Activated CD4-positive, CD25-positive, alpha-beta regulatory T cell (primary cell): ENCODE data around the gene SLC7A1.

ENCODE experiments used
- DNase-seq, 4 experiments: peaks; one replicate each; lab custom pipeline; 2025; lab: John Stamatoyannopoulos, UW

The SLC7A1 gene

DNA sequence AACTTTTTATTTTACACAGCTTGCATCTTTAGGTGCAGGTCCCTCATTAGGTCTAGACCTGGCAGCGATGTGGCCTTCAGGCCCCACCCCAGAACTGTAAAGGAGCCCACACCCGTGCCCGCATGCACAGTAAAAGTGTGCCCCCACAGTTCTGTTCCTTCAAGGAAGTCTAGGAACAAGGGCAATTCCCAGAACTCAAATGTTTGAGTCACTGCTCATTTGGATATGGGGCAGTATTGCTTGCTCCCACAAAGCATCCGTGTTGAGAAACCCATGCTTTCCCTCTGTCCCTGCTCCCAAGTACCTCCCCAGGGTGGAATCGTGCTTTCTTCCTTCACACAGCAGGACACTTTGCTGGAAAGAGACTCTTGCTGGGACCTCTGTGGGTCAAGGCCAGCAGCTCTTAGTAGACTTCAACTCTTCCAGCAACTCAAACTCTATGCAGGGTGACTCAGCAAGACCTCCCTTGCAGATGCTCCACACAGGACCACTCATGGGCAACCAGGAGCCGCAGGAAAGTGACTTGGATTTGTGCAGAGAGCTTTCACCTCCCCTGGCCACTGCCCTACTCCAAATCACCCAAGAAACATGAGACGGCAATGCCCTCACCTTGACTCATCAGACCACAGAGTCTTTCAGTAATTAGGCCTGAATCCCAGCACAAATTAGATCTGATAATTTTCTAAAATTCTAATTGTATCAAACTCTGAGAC is 12.3 kb downstream of the SLC7A1 start:
- no peak for DNase-seq

DNA sequence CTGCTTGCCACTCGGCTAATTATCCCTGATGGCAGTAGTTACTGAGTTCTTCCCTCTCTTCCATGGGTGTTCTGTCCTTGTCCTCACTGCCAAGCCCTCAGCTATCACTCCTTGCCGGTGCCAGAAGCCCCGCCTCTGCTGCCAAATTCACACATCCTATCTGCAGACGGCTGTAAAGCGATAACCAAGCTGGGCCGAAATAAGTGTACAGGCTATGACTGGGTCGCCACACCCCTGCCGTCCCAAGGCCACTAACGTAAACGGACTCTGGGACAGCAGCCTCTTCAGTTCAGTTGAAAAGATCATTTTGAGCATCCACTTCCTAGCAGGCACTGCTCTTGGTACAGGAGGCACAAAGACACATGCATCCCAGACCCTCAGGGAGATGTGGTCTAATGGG is 13.3 kb downstream of the SLC7A1 start:
- no peak for DNase-seq

DNA sequence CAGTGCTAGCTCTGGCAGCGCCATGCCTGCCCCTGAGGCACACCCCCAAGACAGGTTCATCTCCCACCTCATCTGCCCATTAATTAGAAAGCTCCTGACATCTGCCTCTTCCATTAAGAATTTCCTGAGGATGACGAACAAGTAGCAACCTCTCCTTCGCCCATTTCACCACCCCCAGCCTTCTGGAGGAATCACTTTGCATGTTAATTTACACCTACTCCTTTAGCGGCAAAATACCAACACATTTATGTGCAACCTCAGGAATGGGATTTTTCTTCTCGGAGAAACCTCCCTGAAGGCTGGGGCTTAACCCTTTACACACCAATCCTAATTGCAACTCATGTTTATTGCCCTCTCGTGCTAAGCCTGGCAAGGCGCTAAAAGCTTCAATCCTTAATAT is 13.8 kb downstream of the SLC7A1 start:
- no peak for DNase-seq

DNA sequence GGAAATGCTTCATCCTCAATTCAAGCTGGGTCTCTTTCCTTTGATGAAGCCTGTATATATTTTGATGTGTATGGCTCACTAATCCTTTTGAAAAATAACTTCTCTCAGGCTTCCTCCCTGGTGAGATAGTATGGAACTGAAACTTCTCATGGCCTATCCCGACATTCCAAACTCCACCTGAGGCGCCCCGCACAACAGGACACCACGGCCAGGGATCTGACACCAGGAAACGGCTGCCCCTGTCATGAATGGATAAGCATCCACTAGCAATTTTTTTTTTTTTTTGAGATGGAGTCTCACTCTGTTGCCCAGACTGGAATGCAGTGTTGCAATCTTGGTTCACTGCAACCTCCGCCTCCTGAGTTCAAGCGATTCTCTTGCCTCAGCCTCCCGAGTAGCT is 16.4 kb downstream of the SLC7A1 start:
- DNase-seq, result no peak

DNA sequence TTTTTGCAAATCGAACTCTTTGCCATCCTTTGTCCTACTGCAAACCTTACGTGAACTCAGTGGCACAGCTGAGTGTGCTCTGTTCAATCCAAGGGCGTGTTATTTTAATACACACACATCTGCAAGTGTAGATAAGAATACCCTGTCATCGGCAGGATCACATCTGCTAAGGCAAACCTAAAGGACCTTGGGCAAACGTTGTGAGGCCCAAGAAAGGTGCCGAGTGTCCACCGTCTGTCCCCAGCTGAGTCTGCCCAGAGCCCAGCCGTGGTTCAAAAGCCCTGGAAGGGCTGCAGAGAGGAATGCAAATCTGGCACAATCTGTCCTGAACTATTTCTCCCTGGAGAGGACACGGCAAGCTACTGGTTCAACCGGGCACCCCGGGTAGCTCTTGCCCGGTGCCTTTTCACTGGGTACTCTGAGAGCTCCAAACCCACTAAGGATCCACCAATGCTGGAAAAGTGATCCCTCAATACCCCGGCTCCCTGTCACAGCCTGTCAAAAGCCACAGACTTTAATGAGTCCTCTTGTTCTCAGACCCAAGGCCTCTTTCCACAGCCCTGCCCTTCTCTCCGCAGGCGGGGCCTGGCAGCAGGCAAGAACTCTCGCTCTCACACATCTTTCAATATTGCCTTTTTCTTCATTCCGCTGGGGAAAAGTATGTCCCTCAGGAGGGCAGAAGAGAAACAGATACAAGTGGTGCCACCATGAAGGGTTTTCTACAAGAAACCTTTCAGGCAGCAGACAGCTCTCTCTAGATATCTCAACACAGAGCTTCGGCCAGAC is 17.0 kb downstream of the SLC7A1 start:
- DNase-seq, result no peak

DNA sequence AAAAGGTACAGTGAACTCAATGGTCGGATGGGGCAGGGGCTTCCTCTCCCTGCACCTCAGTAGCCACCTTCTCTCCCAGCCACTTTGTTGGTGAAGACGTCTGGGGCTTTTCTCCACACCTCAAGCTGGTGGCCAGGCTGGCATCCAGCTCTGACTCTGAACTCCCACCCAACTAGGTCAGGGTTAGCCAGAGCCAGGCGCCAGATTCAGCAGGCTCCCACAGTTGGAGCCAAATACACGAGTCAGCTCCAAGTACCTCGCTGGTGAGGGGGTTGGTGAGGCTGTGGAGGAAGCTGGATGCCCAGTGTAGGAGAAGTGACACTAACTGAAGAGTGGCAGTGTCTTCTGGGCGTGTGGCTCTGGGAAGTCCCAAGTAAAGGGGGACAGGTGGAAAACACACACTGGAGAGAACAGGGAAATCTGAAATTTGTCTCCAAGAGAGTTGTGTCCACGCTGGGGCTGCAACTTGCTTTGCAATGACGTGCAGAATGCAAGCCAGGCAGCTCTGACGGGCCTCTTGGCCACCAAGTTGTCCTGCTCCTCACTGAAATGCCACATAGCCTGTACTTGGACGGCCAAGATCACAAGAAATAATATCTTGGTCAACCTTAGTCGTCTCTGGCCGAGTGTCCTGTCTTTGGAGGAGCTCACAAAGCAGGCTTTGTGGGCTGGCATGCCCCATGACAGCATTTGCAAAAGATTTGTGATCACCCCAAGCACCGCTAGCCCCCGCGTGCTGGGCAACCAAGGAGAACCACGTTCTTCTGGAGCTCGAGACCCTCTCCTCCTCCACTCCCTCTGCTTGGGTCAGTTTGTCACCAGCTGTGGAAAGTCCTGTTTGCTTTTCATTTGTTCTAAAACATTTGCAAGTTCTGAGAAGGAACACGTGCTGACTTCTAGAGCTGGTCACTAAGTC is 18.1 kb downstream of the SLC7A1 start:
- DNase-seq, result no peak

DNA sequence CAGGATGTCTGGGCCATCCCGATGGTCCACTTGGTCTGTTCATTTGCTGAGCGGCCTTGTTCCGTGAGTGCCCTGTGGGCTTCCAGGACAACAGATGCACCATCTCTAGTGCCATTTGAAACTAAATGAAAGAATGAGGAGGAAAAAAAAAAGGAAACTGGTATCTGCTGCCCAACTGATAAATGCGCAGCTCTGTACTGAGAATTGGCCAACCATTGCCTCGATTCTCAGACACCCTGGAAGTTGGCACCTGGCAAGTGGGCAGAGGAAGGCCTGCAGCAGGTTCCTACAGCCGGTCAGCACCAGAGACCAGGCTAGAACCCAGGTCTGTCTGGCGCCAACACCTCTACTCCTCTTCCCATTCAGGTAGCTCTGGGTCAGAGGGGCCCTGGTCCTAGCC is 18.9 kb downstream of the SLC7A1 start:
- DNase-seq, result no peak

DNA sequence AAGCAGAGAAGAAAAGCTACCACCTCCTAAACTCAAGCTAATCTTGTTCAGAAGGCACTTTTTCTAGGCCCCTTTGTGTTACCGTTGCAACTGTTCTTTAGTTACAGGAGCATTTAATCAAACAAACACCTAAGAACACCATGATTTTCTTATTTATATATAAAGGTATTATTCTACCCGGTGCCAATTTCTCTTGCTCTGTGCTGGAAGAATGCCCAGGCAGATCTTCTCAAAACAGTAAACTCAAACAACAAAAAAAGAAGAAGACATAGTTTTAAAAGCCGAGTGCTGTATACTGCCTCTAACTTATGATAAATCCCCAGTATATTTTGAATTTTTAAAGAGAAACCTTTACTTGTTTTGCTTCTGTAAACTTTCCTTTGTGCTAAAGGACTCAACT is 20.4 kb downstream of the SLC7A1 start:
- no peak for DNase-seq

DNA sequence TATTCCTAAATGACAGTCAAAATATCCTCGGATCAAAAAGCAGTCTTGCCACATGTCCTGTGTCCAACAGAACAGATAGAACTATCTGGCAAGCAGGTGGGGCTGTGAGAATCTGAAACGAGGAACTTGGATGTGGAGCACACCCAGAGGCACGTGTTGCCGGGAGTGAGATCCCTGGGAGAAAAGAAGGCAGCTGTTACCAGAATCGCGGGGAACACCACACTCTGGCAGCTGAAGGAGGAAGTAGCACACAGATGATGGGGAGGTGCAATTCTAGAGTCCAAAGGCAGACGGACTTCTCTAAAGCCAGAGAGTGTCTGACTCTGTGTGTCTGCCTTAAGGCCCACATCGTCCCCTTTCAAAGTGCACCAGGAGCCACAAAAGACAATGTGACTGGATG is 22.3 kb downstream of the SLC7A1 start:
- no peak for DNase-seq

DNA sequence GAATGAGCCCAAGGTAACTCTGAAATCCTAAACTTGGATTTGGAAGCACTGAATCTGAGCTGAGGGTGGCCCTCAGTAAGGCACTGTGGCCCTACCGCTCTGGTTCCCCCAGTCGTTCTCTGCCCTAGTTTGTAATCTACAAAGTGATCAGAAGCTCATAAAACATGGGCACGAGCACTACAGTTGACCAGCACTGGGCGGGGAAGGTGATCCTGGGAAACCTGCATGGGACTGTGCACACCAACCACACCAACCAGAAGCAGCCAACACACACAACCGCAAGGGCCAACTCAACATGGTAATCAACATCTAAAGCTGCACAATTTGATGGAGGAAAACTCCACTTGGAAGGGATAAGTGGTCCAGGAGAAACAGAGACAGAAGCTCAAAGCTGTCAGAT is 22.9 kb downstream of the SLC7A1 start:
- DNase-seq, result no peak

DNA sequence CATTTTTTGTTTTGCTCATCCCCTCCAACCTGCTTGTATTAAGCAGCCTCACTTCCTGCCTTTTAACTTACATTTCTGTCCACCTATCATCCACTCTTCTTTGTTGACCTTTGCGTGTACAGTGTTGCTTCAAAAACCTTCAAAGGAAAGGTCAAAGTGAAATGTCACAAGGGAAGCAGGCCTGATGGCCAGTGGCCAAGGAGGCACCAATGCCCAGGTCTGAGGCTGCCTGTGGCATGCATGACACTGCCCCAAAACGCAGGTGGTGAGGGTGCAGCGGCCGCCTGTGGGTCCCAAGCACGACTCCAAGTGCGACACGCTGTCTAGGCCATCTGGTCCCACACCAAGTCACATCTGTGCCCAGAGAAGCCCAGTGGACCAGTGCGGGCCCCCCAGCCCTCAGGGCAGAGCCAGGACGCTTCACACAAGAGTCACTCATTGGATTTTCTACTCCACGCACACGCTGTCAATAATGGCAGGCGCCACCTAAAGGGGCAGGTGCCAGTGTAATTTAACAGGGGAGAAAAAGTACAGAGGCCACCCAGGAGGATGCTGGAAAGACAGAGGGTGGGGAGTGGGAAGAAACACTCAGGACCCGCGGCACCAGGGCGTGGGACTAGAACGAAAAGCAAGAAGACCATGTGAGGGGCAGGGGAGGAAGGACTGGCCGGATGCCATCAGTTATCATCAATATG is 23.5 kb downstream of the SLC7A1 start:
- DNase-seq, result no peak

DNA sequence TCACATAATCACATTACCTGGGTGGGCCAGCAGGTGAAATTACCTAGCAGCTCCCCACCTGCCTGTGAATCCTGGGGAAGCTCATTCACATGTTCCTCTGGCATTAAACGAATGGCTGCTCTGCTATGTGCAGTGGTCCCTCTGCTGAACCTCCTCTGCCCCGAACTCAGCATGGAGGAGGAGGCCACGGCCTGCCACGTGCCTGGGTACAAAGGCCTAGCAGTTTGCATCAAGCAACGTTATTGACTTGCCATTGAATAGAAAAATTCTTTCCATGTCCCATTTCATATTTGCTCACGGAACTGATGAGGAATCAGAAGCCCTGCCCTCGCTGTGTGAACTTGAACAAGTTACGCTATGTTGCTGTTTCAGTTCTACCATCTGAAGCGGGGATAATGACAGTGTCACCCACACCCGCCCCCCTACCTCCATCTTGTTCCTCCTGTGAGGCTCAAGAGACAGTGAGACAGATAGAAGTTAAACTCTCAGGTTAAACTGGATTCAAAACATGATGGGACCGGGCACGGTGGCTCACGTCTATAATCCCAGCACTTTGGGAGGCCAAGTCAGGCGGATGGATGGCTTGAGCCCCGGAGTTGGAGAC is 25.3 kb downstream of the SLC7A1 start:
- DNase-seq, result no peak

DNA sequence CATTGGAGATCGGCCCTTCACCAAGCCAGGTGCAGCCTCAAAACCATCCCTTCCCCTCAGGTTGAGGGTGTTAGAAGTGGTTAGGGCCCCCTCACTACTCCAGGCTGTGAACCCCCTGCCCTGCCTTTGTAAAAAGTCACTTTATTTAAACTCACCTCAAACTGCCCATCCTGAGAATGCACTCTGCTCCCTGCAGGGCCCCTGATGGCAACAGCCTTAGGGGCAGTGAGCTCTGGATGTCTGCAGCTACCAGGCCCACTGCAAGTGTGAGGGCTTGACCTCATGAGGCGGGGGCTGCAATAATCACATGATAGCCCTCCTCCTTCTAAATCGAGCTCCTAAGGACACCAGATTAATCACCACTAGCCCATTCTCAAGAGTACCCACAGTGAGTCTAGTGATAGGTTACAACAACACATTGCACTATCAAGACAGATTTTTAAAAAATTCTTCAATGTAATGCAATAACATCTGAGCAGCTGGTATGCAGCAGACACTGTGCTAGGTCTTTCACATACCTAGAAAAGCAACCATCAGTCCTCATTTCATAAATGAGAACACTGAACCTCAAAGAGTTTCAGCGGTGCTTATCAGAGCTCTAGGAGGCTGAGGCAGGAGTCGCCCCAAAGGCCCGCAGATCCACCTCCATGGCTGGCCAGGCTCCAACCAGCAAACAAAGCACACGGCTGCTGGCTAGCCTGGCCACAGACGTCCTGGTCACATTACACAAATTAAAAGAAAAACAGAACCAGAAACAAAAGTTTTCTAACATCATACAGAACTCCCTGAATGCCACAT is 26.0 kb downstream of the SLC7A1 start:
- no peak for DNase-seq

DNA sequence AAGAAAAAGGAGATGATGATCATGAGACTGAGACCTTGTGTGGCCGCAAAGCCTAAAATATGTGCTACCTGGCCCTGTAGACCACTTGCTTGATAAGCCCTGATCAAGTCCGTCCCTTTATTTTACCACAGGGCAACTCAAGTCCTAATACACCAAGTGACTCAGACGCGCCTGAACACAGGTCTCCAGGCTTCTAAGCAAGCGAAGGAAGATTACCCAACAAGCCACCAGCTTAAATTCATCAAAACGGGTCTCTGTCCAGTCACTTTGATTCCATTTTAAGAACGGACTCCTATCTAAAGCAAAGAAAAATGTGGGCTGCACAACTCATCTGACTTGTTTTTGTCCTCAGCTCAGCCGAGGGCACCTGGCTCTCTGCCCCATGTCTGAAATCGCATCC is 26.8 kb downstream of the SLC7A1 start:
- DNase-seq, result no peak

DNA sequence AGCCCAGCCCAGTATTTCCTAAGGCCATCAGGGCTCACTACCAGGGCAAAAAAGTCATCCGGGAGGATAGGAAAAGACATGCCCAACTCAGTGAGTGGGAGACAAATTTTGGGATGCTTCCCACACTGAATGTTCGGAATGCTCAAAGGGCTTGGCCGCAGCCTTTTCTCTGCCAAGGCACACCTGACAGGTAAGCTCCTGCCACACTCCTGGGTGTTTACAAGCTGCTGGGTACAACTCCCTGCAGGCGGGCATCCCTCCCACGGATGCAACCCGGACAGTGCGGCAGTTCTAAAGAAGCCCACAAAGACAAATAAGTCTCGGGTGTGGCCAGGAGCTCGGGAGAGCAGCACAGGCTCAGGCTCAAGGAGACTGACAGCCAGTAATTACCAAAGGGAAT is 28.1 kb downstream of the SLC7A1 start:
- DNase-seq, result no peak

DNA sequence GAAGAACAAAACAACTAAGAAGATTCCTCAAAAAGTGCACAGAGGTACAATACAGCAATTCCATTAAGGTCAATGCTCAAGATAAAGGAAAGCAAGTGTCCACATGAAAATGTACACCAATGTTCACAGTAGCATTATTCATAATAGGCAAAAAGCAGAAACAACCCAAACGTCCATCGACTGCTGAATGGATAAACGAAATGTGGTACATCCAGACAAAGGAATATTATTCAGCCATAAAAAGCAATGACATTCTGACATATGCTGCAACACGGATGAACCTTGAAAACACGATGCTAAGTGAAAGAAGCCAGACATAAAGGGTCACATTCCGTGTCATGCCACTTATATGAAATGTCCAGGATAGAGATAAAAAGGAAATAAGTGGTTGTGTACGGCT is 29.3 kb downstream of the SLC7A1 start:
- no peak for DNase-seq

DNA sequence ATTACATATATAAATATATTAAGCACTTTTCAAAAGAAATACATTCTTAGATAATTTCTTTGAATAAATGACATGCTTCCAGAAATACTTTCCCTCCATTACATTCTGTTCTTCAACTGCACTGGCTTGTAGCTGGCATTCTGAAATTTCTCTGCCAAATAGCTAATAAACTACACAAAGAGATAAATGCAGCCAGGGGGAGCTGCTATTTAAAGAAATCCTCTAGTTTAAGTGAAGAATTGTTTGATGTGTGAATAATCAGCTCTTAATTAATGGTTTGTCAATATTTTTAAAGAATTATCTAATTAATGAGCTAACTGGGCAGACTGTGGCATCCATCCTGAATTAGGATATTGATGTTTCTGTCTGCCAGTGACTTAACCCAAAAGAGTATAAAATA is 30.7 kb downstream of the SLC7A1 start:
- no peak for DNase-seq

DNA sequence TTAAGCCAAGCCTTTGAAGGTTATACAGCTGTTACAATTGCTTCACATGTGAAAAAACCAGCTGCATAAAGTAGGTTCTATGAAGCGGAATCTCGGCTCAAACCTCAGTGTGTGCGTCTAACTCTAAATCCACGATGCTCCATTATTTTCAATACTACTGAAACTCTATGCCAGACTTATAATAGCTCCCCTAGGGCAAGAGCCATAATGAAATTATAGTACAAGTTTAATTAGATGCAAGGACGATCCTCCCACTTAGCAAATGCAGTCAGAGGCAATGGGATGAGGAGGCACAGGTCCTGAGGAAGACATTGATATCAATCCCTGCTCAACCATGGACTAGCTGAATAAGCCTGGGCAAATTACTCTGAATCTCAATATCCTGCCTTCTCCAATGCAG is 31.1 kb downstream of the SLC7A1 start:
- DNase-seq, result no peak

DNA sequence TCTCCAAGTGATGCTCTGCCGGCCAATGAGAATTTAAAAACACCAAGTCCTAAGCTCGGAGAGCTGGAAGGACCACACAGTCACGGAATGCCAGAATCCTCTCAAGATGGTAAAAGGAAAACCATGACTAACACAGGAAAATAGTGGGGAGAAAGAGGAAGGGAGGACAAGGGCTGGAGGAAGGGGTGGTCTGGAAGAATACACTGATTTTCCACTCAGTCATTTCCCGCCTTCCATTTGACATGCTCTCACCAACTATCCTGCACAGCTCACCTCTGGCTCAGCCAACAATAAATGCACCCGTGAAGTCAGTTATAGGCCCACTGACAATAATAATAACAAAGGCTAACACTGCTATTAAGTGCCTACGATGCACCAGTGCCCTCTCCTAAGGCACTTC is 31.5 kb downstream of the SLC7A1 start:
- DNase-seq, result no peak

DNA sequence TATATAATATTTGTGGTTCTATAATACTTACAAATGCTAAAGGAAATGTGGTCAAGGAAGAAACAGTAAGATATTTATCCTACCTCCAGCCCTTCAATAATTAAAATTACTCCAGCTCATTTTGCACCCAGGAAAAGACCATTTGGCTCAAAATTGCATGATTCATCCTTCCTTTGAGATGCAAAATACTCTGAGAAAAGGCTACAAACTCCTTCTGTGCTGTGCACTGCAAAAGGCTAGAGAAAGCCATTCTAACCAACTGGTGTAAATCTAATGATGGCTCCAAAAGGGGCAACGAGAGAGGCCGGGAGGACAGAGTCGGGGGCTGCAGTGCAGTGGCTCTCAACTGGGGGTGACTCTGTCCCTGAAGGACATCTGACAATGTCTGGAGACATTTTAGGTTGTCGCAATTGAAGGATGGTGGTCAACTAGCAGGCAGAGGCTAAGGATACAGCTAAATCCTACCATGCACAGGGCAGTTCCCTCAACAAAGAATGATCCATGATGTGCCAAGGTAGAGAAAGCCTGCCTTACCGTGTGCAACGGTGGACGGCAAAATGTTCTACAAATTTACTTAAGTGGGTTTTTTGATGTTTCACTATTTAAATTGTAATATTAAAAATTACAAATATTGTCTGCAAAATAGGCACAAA is 32.6 kb downstream of the SLC7A1 start:
- DNase-seq, result no peak
